Posterior vena cava (tissue), 2 donors: ENCODE measurements around the gene ADAR. TPM values are rescaled to one million over a fixed set of nuclear protein-coding genes. Genes with fewer than 3 reads are reported as not detected.

Experiments
- DNase-seq: peaks from one replicate; pipeline ENCODE4 v3.0.0-alpha.2; 2020; ENCODE audit warnings: low spot score
- intact Hi-C, 2 donors: fragments of 100-400 bp; cut with DNase I; formaldehyde crosslinking; loops; one replicate each; pipeline versions ENCODE4 v1.14.1 to v1.14.2; 2022 to 2023
- total RNA-seq, 2 donors: library from RNA; stranded (reverse); fragmentation: NEBNext Ultra II Directional; extraction: Animal tissue kit (Norgen Biotek cat#: 25700); gene quantifications; one replicate each; pipeline ENCODE4 v1.2.1, GENCODE V29; 2021
- donor health status: DM: yes; HTN: yes; CAD: no.
- donor health status: DM: yes; HTN: yes; CAD: no.

The ADAR gene
- total RNA-seq, 2 donors from 2014 or later: 104 to 106 TPM

DNA sequence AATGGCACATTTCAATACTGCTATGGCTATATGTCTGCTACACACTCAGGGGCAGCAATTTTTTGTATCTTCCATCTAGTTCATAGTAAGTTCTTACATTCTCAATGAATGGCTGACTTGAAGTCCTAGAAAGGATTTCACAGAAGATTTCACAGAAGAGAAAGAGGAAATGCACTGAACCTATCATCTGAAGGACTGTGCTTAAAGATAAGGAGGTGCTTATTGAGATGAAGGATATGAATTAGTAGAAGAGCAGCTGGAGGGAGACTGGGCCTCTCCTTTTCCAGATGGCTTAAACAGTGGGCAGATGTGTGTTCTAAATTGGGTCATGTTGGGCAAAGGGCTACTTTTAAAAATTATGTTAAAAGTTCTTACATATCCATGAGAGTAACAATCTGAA lies 14.6 kb downstream of the ADAR start:
- no peak for DNase-seq
- intact Hi-C loops: no loop called here

DNA sequence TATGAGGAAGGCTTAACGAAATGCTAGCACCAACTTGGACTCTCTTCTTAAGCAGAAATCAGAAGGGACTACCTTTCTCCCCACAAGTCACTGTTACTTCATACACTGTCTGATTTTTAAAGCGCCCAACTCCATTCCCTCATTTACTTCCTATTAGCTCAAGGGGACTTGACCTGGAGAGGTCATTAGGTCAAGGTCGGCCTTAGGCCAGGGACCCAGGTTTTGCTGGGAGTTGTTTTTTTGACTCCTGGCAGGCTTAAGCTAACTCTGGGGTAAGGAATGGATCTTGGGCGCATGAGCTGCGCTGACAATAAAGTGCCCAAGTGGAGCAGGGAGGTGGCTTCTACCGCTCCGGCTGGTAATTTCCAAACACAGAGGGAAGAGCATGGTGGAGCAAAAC lies 16.8 kb downstream of the ADAR start:
- no peak for DNase-seq
- intact Hi-C loops: no loop called here

DNA sequence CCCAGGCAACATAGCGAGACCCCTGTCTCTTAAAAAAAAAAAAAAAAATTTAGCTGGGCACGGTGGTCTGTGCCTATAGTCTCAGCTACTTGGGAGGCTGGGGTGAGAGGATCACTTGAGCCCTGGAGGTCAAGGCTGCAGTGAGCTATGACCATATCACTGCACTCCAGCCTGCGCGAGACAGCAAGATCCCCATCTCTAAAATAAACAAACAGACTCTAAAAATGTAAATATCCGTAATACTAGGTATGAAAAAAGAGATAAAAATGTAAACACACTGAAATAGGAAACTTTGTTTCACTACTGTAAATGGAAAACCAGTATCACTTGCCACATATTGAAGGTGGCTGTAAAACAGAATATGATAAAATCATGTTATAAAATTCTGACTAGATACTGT lies 17.2 kb downstream of the ADAR start:
- DNase-seq: no peak

DNA sequence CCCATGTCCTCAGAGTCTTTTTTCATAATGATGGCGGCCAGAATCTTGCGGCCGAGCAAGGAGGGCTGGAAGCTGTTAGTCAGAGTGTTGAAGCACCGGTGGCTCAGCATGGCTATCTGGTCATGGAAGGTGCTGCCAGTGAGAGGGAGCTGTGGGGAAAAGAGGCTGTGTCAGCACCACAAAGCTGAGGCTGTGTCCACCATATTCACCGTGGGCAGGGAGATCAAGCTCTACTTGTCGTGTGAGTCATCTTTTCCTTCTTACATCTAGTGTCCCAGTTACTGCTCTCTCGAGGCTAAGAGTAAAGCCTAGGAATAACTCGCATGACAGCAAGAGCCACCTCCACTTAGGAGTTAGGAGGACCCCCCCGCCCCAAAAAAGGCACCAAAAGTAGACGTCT lies 18.2 kb downstream of the ADAR start:
- intact Hi-C loops: no loop called here
- DNase-seq: no peak

More for the DNA sequence above, 17.2 kb downstream of the ADAR start:
- intact Hi-C loops: no loop called here

DNA sequence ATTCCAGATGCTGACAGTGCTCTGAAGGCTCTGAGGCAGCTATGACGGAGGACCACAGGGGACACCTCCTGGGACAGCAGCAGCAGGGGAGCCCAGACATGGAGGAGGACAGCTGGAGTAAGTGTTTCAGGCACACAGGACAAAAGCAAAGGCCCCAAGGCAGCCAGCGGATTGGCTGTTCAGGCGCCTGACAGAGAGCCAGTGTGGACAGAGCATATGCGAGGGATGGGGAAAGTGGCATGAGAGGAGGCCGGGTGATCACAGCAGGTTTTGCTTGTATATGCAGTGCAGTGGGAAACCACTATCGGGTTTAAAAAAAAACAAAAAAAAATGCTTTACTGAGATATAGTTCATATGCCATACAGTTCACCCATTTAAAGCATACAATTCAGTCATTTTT lies 21.3 kb downstream of the ADAR start:
- intact Hi-C loops: no loop called here

DNA sequence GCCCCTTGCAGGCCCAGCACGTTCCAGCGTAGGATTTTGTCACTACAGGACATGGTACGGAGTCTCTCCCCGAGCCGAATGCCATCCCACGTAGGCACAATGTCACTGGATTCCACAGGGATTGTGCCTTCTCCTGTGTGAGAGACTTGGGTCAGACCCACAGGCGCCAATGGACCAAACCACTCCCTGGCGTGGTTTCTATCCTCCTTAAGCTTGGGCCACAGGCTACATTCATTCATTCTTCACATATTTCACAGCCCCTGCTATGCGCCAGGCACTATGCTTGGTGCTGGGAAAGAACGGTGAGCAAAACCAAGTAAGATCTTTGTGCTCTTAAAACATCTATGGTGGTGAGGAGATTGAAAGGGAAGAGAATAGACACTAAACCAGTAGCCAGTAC lies 21.8 kb downstream of the ADAR start:
- intact Hi-C loops: no loop called here
- no peak for DNase-seq

More for the DNA sequence above, 21.3 kb downstream of the ADAR start:
- no peak for DNase-seq

DNA sequence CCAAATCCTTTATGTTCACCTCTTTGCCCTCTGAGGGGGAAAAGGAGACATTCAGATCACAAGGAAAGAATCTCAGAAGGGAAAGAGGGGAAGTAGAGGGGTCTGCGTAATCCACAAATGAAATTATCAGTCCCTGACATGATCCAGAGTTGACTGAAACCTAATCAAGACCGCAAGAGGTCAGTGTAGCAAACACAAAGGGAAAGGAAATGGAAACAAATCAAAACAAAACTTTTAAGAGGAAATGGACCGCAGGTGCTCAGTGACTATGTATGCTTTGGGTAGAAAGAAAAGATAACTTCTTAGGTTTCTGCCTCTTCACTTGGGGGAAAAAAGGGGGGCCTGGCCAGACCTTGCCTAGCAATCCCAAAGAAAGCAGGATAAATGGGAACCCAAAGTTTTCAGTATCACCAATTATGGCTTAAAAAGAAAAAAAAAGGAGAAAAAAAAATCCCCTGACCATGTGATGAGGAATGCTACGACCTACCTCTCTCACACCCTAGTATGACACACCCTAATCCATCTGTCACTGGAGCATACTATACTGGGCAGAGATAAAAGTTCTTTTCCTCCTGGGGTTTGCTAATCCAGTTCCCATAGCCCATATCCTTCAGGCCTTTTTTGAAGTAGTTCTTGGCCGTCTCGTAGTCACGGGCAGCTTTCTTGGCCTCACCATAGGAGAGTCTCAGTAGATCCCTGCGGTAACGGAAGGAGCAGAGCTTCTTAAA lies 23.6 kb downstream of the ADAR start:
- intact Hi-C loops: no loop called here
- no peak for DNase-seq

DNA sequence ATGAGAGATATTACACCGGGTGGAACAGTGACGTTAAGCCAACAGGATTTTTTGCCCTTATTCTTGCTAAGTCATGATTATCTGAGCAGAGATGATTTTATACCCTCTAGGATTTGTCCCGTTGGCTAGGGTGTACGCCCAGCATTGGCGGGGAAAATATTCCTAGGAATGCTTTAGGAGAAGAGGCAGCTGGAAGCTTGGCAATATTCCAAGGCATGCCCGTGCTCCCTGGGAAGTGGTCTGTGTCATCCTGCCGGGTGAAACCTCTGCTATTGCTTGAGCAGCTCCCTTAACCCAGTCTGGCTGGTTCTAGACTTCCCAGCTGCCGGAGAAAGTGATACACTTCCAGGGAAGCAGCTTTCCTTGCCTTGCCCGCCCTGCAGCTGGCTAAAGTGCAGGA lies 24.2 kb downstream of the ADAR start:
- intact Hi-C loops: no loop called here
- no peak for DNase-seq

DNA sequence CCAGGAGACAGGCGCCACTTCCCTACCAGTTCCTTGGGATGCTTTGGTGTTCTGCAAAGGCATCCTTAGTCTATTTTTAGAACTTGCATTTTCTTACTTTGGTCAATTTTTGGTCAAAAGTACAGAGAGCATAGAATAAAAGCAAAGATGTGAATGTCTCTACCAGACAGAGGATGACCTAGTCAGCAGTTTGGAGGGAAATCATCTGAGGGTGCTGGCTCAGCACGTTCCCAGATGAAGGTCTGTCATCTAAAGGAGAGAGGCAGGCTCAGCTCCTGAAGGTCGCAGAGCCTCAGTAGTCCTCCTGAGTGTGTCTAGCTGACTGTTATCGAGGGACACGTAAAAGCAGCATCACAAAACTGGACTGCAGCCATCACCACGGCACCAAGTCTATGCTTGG lies 25.1 kb downstream of the ADAR start:
- DNase-seq: no peak
- intact Hi-C loops: no loop called here

DNA sequence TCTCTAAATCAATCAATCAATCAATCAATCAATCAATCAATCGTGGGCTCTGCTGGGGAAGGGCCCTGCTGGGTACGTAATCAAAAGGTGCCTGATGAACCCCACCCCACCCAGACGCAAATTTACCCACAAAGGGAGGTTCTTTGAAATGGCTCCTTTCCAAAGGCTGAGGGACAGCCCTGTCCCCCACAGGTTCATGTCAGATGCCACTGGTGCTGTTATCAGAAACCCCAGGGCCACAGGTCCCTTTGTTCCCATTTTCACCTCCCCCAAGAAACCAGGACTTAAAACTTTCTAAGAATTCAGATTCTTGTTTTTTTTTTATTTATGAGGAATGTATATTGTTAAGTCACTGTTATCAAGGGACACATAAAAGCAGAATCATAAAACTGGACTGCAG lies 26.2 kb downstream of the ADAR start:
- intact Hi-C loops: no loop called here
- no peak for DNase-seq

DNA sequence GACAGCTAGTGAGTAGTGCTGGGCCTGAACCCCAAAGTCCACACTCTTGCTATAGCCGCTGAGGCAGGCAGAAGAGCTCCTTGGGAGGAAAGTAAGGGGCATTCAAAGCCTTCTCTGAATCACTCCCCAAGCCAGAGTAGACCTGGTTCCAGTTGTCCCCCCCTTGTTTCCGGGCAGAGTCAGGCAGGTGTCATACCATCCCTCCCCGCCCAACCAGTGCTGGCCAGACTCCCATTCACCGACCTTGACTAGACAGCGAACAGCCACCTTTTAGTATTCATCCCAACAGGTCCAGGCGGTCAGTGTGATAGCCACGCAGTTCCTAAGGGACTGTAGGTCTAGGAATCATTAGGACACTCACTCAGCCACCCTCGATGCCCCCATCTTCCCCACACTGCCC lies 28.6 kb downstream of the ADAR start:
- intact Hi-C loops: no loop called here
- DNase-seq: no peak

DNA sequence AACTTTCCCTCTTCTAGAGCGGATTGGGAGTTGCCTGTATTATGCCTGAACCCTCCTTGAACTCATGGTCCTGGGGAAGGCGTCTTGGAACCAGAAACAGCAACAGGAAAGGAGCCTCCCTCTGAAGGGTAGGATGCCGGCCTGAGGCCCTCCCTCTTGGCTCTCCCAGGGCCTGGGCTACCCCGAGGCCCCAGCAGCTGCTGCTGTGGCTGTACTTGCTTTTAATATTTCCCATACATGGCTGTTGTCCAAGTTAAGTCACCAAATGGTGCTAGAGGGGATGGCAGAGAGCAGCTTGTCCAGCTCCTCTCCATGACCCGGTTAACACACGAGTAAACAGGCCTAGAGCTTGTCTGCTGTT lies 29.9 kb downstream of the ADAR start:
- intact Hi-C loops: no loop called here
- DNase-seq: no peak

DNA sequence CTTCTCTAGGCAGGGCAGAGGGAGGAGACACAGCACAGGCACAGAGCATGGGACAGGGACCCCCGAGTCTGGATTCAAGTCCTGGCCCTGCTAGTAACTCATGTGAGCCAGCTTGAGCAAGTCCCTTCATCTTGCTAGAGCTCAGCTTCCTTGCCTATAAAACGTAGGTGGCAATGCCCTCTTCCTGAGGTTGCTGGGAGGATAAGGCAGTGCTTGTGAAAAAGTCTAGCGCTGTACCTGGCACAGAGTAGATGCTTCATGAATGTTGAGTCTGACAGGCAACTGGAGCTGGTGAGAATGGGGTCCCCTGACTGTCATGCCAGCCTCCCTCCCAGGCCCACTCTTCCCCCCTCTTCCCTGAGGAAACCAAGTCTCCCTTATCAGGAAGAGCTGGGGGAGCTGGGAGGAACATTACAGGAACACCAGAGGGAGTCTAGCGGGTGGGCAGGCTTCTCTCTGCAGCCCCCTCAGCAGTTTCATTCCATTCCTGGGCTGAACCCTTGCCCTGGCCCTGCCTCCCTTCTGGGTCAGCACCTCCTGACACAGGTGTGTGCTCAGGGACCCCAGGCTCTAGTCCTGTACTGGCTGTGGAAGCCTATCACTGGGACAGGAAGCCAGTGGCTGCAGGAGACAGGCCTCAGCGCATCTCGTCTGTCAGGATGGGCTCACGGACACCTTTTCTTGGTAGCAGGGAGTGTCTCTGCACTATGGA lies 30.5 kb downstream of the ADAR start:
- no peak for DNase-seq
- intact Hi-C loops: no loop called here

DNA sequence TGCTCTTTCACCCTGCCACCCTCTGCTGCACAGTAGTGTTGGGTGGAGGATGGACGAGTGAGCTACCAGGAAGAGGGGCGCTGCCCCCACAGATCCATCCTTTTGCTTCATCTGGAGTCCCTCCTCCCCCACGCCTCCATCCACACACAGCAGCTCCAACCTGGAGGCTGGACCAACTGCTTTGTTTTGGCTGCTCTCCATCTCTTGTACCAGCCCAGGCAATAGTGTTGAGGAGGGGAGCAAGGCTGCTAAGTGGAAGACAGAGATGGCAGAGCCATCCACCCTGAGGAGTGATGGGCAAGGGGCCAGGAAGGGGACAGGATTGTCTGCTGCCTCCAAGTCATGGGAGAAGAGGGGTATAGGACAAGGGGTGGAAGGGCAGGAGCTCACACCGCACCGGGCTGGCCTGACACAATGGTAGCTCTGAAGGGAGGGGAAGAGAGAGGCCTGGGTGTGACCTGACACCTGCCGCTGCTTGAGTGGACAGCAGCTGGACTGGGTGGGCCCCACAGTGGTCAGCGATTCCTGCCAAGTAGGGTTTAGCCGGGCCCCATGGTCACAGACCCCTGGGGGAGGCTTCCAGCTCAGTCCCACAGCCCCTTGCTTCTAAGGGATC lies 31.9 kb downstream of the ADAR start:
- no peak for DNase-seq
- intact Hi-C loops: no loop called here

DNA sequence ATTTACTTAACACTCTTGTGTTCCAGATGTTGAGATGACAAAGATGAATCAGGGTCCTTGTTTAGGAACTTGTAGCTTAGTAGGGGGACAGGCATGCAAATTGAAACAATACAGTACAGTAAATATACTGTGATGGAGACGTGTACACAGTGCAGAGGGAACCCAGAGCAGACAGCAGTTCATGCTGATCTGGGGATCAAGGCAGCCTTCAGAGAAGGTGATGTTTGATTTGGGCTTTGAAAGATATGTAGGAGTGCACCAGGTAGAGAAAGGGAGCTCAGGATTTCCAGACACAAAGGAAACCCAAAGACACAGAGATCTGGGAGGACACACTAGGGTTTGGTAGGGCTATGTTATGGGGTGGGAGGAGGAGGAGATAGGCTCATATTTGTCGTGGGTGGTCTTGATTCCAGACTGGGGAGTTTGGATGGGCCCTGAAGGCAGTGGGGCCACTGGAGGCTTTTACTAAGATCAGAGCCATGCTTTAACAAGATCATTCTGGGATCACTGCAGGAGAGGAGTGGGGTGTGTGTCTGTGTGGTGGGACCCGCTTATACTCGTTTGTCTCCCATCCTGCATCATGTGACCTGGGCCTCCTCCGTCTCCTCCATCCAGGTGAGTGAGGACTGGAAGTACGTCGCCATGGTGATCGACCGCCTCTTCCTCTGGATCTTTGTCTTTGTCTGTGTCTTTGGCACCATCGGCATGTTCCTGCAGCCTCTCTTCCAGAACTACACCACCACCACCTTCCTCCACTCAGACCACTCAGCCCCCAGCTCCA lies 32.6 kb downstream of the ADAR start:
- no peak for DNase-seq
- intact Hi-C loops: no loop called here

DNA sequence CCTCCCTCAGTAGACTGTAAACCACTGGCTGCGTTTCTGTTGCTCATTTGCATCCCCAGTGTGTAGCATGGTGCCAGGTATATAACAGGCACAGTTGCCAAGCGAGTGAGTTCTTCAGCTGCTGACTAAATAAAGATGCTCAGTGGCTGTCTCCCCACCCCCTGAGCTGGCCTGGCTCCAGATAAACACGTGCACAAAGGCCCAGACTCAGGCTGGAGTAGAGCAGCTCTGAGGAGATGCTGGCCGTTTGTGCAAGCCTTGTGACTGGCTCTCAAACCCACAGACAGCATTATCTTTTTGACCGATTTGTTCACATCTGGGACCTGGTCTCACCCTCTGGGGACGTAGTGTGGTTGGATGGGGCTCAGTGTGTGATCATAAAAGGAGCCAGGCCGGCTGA lies 33.3 kb downstream of the ADAR start:
- no peak for DNase-seq

DNA sequence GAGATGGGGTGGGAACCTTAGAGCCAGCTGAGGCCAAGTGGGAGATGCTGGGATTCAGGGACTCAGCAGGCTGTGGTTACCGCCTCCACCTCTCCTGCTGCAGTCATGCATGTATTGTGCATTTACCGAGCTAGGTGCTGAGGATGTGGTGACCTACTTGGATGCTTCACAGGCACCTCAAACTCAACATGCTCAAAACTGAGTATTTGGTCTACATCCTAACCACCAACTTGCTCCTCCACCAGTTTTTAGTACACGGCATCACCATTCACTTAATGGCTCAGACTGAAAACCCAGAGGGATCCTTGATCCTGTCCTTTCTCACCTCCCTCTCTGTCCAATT lies 34.8 kb downstream of the ADAR start:
- intact Hi-C loops: no loop called here
- DNase-seq: no peak

More for the DNA sequence above, 33.3 kb downstream of the ADAR start:
- intact Hi-C loops: no loop called here

DNA sequence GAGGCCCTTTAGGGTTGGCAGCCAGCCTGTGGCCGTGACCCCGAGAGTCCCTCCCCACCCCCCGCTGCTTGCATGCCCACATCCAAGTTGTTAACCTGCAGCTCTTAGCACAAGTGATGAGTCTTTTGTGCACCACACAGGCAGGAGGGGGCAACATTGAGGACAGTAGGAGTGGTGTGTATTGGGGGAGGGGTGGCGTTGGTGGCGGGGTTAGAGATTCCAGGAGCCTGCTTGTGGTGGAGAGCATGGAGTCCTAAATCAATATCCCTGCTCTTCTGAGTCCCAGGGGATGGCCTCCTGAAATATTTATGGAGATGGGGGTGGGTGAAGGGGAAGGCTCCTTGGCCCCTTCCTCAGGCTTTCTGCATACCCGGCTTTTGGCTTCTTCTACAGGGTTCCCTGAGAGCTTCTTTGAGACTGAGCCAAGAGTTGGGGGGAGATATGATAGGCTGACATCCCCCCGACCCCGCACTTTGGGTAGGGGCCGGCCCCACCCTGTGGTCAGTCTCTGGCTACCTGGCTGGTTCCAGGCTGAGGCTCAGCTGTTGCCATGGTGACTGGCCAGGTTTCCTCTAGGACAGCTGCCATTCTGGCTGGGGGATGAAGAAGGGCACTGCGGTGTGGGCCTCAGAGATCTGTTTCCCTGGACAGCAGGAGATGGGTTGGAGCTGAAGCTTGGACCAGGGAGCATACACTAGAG lies 35.4 kb downstream of the ADAR start:
- DNase-seq: no peak
- intact Hi-C loops: no loop called here

DNA sequence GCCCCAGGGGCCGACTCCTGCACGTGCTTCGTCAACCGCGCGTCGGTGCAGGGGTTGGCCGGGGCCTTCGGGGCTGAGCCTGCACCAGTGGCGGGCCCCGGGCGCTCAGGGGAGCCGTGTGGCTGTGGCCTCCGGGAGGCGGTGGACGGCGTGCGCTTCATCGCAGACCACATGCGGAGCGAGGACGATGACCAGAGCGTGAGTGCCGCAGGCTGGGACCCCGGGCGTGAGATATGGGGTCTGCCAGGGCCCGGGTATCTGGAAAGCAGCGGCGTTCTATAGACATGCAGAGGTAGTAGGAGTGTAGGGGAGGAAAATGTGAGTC lies 36.1 kb downstream of the ADAR start:
- intact Hi-C loops: no loop called here

More for the DNA sequence above, 36.1 kb downstream of the ADAR start:
- no peak for DNase-seq
